ENCODE data around the gene RGS17. TPM values are rescaled to one million over a fixed set of nuclear protein-coding genes. Genes with fewer than 3 reads are reported as not detected.
"Not testable (repeated sequence)": the region's sequence is repeated elsewhere in the genome, so short reads cannot be mapped to it uniquely, and the experiment has no call there.

Gene RGS17
- polyA plus RNA-seq, 3 donors, result 2.4 to 3.4 (median 3.0) TPM

DNA sequence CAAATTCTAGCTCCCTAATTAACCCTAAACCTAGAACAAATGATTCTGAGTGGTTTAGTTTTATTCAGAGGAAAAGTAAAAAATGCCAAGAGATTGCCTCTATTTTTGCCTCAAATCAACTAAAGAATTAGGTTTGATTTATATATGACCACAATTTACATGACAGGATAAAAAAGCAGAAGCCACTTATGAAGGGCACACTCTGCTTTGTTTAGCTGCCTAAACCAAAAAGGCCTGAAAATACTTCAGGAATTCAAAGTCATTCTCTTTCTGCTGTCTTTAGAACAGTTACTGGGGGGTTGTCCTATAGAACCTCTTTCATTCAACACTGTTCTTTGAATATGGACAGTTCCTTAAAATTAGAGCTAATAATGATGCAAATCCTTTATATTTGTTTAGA, 153.5 kb downstream of the RGS17 start:
- DNase-seq (ENCODE audit: extremely low read depth in 1 of 11, low read depth in 9 of 11, low spot score in 4 of 11), result no peak

DNA sequence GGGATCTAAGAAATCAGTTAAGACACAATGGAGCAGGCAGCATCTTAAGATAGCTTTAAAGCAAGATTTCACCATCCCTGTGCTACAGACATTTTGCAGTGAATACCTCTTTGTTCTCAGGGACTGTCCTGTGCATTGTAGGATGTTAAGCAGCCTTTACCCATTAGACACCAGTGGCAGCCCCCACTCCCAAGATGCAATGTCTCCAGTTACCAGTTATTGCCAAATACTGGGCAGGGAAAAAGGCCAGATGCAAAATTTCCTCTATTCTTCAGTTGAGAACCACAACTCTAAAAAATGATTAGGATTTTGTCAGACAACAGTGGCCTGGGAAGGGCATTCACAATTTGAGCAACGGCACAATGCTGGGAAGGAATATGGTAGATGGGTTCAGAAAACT, 154.3 kb downstream of the RGS17 start:
- no peak for DNase-seq (ENCODE audit: extremely low read depth in 1 of 11, low read depth in 9 of 11, low spot score in 4 of 11)

DNA sequence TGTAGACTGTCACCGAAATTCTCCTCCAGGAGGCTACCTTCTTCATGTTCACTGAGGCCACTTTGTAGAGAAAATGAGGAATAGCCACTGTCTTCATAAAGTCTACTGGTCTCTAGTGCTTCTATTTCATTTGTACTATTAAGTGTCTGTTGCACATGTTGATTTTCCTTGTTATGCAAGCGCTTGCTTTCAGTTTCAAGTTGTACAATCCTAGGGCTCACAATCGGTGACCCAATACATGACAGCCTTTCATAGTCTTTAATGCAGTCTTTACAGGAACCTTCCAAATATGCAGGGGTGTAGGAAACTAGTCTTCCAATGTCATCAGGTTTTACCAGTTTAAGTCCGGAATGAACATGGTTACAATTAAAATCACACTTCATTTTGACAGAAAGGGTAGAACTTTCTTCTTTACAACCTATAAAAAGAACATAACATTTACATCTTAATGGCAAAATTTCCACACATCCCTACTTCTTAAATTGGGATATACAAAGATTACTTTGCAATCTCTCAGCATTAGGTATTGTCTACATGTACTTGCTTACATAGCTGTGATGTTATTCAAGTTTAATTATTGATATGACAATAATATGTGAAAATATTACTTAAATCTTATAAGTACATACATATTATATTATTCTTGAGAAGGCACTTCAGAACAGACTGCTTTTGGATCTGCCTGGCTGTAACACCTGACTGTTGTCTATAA, 155.7 kb downstream of the RGS17 start:
- DNase-seq (ENCODE audit: extremely low read depth in 1 of 11, low read depth in 9 of 11, low spot score in 4 of 11), result no peak

DNA sequence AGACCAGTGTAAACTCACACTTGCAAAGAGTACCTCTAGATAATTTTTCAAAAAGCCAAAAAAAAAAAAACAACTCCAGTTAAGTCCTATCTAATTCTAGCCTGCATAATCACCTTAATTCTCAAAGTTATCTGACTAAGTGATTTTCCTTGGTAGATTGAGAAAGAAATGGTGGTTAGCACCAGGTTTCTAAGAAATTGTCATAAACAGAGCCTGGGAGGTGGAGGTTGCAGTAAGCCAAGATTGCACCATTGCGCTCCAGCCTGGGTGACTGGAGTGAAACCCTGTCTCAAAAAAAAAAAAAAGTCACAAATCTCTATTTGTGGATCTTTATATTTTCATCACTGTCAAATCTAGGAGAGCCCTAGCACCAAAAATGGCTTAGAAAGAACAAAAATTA, 157.2 kb downstream of the RGS17 start:
- no peak for DNase-seq (ENCODE audit: extremely low read depth in 1 of 11, low read depth in 9 of 11, low spot score in 4 of 11)

DNA sequence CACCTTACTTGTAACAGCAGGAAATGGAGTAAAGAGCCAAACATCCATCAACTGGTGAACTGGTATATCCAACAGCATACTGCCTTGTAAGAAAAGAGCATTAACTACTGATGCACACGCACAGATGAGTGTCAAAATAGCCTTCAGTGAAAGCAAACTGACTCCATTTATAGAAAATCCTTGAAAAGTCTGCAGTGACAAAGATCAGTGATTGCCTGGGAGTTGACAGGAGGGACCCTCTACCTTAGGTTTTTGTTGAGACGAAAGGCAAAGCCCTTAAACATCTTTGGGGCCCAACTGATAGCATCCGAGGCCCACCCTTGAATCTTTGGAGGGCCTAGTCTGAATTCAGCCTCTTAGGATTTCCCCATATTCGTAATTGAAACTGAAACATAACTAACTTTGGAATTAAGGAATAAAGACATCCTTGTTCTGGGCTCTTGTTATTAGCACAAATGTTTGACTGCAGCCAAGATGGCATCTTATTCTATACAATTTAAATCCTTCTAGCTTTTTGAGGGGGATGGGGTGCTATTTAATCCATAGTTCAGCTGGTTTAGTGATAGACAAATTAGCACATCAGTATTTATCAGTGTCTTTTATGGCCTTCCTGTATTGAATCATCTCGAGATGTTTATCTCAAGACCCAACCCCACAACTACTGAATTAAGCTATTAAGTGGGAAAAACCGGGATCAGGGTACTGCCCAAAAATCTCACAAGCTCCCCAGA, 161.2 kb downstream of the RGS17 start:
- no peak for DNase-seq (ENCODE audit: extremely low read depth in 1 of 11, low read depth in 9 of 11, low spot score in 4 of 11)

DNA sequence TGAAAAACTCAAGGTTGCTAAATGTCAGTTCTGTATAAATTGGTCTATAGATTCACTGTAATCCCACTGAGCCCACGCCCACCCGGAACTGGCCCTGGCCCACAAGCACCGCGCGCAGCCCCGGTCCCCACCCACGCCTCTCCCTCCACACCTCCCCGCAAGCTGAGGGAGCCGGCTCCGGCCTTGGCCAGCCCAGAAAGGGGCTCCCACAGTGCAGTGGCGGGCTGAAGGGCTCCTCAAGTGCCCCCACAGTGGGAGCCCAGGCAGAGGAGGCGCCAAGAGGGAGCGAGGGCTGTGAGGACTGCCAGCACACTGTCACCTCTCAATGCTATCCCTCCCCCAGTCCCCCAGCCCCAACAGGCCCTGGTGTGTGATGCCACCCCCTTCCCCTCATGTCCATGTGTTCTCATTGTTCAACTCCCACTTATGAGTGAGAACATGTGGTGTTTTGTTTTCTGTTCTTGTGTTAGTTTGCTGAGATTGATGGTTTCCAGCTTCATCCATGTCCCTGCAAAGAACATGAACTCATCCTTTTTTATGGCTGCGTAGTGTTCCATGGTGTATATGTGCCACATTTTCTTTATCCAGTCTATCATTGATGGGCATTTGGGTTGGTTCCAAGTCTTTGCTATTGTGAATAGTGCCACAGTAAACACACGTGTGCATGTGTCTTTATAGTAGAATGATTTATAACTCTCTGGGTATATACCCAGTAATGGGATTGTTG, 164.8 kb downstream of the RGS17 start:
- DNase-seq (ENCODE audit: extremely low read depth in 1 of 11, low read depth in 9 of 11, low spot score in 4 of 11), result not testable (repeated sequence)

DNA sequence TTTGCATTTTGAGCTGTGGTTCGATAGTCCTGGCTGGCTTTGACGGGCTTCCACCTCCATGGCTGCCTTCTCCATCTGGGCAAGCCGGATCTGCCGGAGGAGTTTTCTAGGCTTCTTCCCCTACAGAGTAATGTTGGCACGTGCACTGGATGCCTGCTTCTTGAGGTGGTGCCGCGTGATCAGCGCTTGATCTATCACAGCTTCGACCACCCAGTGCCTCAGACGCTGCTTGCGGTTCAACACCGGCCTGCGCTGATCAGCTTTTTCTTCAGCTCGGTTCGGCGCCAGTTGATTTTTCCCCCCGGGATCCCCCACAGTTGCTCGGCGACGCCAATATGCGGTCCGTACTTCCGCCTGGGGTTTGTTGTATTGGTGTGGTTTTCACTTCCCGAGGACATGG, 171.7 kb downstream of the RGS17 start:
- DNase-seq (ENCODE audit: extremely low read depth in 1 of 11, low read depth in 9 of 11, low spot score in 4 of 11), result no peak

DNA sequence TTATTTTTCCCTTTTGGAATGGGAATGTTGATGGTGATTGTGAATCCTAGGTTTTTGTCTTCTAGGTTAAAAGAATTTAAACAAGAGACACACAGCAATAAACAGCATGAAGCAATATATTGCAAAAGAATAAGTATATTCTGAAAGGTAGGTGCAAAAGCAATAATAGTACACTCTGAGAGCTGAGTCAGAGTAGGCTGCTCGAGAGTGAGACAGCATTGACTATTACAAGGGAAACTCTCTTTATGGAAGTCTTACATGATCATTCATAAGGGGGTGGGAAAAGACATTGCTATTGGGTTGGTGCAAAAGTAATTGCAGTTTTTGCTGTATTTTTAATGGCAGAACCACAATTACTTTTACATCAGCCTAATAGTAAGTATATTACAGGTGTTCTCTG, 173.3 kb downstream of the RGS17 start:
- no peak for DNase-seq (ENCODE audit: extremely low read depth in 1 of 11, low read depth in 9 of 11, low spot score in 4 of 11)

Other genes starting within 250 kb of the RGS17 start
- gene FBXO5, start 148.2 kb downstream of the RGS17 start, polyA plus RNA-seq (ENCODE audit: insufficient read length in 3 of 3), result 10 to 100 TPM; 27.6 to 39.5 (median 35.9) TPM
- 10 to 100 TPM; 18.2 to 32.0 (median 25.3) TPM for gene MTRF1L, start 128.6 kb downstream of the RGS17 start, polyA plus RNA-seq (ENCODE audit: insufficient read length in 3 of 3)

All from renal cortex interstitium (tissue), 11 donors.